ENCODE measurements around the gene VGLL4. TPM values are rescaled to one million over a fixed set of nuclear protein-coding genes. Genes with fewer than 3 reads are reported as not detected.

Gene VGLL4
- total RNA-seq, 4 donors from 2014 or later = 53.4 to 128 (median 58.2) TPM

GRCh38 chr3:11565492-11565891 is 78.2 kb downstream of the VGLL4 start:
- Histone ChIP-seq H3K4me1 (peaks cover 0 to 98% (median 33%) of the 10 kb centered on the region in 3 donors), H3K9me3 (no peaks in the 10 kb centered on the region), H3K4me3 (no peak overlapping the region), H3K36me3 (peaks cover 0 to 48% of the 10 kb centered on the region in 2 donors), H3K27me3 (no peaks in the 10 kb centered on the region), H3K27ac (no peak overlapping the region)
- WGBS, 2 donors (ENCODE audit: low coverage in 1 of 2) = no CpG with 5 or more reads among the region's 12 CpGs
- ATAC-seq = no peak
- TF ChIP-seq POLR2AphosphoS5 (IDR thresholded peaks at IDR 0.05) (no peak), EP300 (IDR thresholded peaks at IDR 0.05) (no peak), POLR2A (IDR thresholded peaks at IDR 0.05) (no peak), CTCF (IDR thresholded peaks at IDR 0.05) (no peak)

DNA sequence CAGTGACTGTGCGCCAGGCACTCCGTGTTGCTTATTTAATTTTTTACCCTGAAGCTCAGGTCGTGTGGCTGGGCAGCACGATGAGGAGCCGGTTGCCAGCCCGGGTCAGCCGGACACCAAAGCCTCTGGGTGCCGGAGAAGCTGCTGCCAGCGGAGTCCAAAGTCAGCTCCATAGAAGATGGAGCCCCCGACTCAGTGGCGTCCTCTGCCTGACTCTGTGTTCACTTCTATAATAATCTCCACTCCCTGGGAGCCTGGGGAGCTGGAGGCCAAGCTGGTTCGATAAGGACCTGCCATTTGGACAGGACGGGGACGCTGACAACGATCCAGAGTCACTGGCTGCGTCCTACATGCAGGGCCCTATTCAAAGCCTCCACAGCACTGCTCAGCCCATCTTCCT is 78.6 kb downstream of the VGLL4 start:
- Histone ChIP-seq H3K9me3 (no peaks in the 10 kb centered on the region), H3K36me3 (peaks cover 0 to 48% of the 10 kb centered on the region in 2 donors), H3K27me3 (no peaks in the 10 kb centered on the region), H3K27ac (no peak overlapping the region), H3K4me1 (peaks cover 0 to 98% (median 33%) of the 10 kb centered on the region in 3 donors), H3K4me3 (no peak overlapping the region)
- ATAC-seq = no peak
- TF ChIP-seq POLR2A (IDR thresholded peaks at IDR 0.05) (no peak), CTCF (IDR thresholded peaks at IDR 0.05) (no peak), EP300 (IDR thresholded peaks at IDR 0.05) (no peak), POLR2AphosphoS5 (IDR thresholded peaks at IDR 0.05) (no peak)
- WGBS, 2 donors (ENCODE audit: low coverage in 1 of 2) = 93% methylated on average over 3 of the region's 16 CpGs; no CpG with 5 or more reads in 1 of the 2 donors

- Histone ChIP-seq H3K36me3 (peaks cover 0 to 49% of the 10 kb centered on the region in 2 donors), H3K9me3 (no peaks in the 10 kb centered on the region), H3K27ac (no peak overlapping the region), H3K4me3 (no peak overlapping the region), H3K27me3 (no peaks in the 10 kb centered on the region), H3K4me1 (peaks cover 0 to 98% (median 35%) of the 10 kb centered on the region in 3 donors)
- no peak for TF ChIP-seq POLR2AphosphoS5 (IDR thresholded peaks at IDR 0.05)
- 100% methylated on average over 1 of the region's 19 CpGs; no CpG with 5 or more reads in 1 of the 2 donors for WGBS, 2 donors (ENCODE audit: low coverage in 1 of 2)
- no peak for ATAC-seq
Observed at GRCh38 chr3:11564577-11565001, 79.1 kb downstream of the VGLL4 start.

- Histone ChIP-seq H3K27ac (no peak overlapping the region), H3K9me3 (no peaks in the 10 kb centered on the region), H3K4me3 (no peak overlapping the region), H3K27me3 (no peaks in the 10 kb centered on the region), H3K36me3 (peaks cover 0 to 56% of the 10 kb centered on the region in 2 donors), H3K4me1 (peaks cover 0 to 98% (median 27%) of the 10 kb centered on the region in 3 donors)
- TF ChIP-seq POLR2AphosphoS5 (IDR thresholded peaks at IDR 0.05) (no peak), EP300 (IDR thresholded peaks at IDR 0.05) (no peak), CTCF (IDR thresholded peaks at IDR 0.05) (no peak), POLR2A (IDR thresholded peaks at IDR 0.05) (no peak)
- ATAC-seq = no peak
- WGBS, 2 donors (ENCODE audit: low coverage in 1 of 2) = 80 to 98% methylated on average over 1 to 6 of the region's 7 CpGs
Observed at GRCh38 chr3:11563865-11564185, 79.9 kb downstream of the VGLL4 start.

DNA sequence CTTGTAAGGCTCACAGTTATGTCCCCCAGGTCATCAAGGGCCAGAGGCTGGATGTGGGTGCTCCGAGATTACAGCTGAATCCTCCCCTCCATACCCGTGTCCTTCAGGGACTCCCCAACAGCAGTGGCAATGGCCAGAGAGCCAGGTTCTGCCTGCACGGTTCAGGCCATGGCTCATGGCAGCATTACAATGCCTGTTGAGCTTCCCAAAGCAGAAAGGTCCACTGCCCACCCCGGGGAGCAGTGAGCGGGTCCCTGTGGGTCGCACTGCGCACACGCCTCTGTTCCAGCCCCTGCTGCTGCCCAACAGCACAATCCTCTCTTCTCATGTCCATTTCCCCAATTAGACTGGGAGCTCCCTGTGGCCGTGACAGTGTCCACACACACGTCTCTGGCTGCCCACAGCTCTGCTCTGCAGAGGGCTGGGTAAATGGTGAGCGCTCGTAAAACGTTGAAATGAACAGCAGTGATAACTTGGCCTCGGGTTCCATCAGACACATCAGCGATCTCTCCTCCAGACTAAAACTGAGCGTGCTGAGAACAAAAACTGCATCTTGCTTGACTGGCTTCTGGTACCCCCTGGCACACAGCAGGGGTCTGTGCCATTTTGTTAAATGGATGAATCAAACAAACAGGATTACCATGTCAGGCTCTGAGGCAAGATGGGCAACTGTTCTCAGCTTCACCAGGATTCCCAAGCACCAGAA is 80.4 kb downstream of the VGLL4 start:
- Histone ChIP-seq H3K36me3 (peaks cover 0 to 62% of the 10 kb centered on the region in 2 donors), H3K27ac (no peak overlapping the region), H3K4me1 (peaks cover 0 to 98% (median 24%) of the 10 kb centered on the region in 3 donors)

More for the DNA sequence above, 80.4 kb downstream of the VGLL4 start:
- no peak for ATAC-seq
- no peak for TF ChIP-seq POLR2A (IDR thresholded peaks at IDR 0.05)
- no peak for TF ChIP-seq CTCF (IDR thresholded peaks at IDR 0.05)
- TF ChIP-seq POLR2AphosphoS5 (IDR thresholded peaks at IDR 0.05) = no peak
- TF ChIP-seq EP300 (IDR thresholded peaks at IDR 0.05) = no peak
- 92 to 100% methylated on average over 2 of the region's 16 CpGs for WGBS, 2 donors (ENCODE audit: low coverage in 1 of 2)
- no peak overlapping the region for H3K4me3 ChIP-seq
- H3K9me3 ChIP-seq = no peaks in the 10 kb centered on the region
- no peaks in the 10 kb centered on the region for H3K27me3 ChIP-seq

Measured in gastroesophageal sphincter (tissue), 4 donors.